ENCODE results near the gene ADGRV1.
"Not testable (repeated sequence)": the region's sequence is repeated elsewhere in the genome, so short reads cannot be mapped to it uniquely, and the experiment has no call there.

Gene ADGRV1

DNA sequence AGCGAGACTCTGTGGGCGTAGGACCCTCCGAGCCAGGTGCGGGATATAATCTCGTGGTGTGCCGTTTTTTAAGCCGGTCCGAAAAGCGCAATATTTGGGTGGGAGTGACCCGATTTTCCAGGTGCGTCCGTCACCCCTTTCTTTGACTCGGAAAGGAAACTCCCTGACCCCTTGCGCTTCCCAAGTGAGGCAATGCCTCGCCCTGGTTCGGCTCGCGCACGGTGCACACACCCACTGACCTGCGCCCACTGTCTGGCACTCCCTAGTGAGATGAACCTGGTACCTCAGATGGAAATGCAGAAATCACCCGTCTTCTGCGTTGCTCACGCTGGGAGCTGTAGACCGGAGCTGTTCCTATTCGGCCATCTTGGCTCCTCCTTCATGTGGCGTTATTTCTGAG, 263.5 kb downstream of the ADGRV1 start:
- not testable (repeated sequence) for DNase-seq

DNA sequence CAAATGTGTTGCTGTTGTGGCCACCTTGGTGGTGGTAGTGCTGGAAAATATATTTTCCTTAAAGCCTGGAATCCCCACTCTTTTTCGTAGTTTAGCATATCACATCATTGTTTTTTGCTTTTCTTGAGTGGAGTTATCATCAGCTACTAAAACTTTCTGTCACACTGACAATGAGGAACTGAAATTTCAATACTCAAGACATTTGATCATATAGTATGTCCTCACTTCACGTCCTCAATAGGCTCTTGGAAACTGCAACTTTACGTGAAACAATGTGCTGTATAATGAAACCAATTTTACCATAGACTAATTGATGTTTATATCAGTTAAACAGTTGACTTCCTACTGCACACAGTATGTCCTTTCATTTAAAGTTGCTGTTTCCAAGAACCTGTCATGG, 265.8 kb downstream of the ADGRV1 start:
- no peak for DNase-seq

DNA sequence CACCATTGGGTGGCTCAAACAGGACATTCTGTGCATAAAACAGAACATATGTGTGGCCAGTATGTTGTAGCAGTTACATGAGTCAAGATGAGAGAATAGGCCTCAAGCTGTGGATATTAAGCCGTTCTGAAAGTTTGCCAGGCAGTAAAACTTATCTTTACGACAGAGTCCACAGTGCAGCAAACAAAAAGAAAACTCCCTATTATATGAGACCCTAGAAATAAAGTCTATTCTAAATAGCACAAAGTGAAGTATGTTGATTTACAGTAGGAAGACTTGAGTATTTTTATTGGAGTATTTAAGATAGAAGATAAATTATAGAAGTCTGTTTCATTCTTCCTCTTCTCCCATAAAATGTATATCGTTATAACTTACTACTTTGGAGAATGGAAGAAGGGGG, 271.5 kb downstream of the ADGRV1 start:
- DNase-seq, result no peak

DNA sequence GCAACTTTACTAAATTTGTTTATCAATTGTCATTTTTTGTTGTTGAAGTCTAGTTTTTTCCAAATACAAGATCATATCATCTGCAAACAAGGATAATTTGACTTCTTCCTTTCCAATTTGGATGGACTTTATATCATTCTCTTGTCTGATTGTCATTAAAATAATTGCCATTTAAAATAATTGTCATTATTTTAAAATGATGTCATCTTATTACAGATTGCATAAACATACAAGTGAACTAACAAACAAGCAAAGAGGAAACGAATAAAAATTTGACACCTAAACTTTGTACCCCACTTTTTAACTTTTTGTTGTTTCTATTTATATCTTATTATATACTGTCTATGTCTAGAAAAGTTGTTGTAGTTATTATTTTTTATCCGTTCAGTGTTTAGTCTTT, 275.2 kb downstream of the ADGRV1 start:
- no peak for DNase-seq

DNA sequence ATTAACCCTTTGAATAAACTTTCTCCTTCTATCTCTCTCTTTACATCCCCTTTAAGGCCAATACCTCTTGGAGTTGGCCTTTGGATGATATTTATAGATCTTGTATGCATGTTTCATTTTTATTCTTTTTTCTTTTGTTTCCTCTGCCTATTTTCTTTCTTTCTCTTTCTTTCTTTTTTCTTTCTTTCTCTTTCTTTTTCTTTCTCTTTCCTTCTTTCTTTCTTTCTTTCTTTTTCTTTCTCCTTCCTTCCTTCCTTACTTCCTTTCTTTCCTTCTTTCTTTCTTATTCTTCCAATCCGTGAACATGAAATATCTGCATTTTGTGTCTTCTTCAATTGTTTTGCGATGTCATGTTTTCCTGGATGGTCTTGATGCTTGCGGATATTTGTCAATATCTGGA, 276.1 kb downstream of the ADGRV1 start:
- no peak for DNase-seq

DNA sequence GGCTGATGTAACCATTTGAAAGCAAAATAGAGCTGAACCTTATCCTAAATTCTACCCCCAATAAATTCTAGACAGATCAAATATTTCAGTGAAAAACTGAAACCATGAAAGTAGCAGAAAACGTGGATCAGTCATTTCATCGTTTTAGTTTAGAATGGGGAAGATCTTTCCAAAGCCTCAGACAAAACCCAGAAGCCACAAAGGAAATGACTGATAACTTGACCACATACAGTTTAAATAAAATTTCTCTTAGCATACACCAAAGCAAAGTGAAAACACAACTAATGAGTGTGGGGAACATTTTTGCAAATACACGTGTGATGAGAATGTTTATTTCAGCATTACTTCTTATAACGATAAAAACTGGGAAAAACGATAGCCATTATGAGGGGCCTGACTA, 284.8 kb downstream of the ADGRV1 start:
- no peak for DNase-seq

DNA sequence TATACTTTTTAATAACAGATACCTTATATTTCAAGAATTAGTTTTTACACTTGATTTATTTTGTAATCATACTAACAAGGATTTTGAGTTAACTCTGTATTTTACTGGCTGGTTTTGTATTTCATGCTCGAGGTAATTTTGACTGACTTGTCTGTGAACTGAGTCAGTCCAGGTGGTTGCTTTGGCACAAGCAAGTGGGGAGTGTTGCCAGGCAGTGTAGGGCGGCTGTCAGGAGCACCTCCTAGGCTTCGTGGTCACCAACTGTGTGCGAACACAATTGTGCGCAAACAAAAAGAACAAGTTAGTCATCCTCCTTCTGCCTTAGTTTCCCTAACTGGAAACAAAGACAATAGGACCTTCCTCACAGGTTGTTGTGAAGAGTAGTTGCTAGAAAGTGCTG, 286.3 kb downstream of the ADGRV1 start:
- no peak for DNase-seq

DNA sequence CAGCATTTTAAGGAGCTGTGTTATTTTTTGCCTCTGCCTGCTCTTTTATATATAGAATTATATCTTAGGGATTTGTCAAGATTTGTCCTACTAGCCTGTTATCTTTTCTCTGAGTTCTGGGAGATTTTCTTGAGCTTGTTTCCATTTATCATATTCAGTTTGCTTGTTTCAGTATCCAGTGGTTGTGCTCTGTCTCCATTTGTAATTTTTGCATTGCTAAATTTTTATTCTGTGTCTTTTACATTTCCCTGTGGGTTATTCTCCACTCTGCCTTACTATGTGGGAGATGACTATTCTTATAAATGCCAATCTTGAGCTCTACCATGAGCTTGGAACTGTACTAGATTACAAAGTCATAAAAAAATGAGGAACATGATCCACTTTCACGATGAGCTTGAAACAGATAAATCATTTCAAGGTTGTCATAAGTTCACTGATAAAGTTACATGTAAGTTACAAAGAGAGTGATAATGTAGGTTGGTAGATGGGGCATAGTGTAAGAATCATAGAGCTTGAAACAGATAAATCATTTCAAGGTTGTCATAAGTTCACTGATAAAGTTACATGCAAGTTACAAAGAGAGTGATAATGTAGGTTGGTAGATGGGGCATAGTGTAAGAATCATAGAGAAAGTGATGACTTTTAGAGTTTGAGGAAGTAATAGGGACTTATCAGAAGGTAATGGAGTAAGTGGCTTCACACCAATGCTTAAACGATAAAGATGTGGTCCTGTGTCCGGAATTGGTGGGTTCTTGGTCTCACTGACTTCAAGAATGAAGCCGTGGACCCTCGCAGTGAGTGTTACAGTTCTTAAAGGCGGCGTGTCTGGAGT, 287.3 kb downstream of the ADGRV1 start:
- no peak for DNase-seq

DNA sequence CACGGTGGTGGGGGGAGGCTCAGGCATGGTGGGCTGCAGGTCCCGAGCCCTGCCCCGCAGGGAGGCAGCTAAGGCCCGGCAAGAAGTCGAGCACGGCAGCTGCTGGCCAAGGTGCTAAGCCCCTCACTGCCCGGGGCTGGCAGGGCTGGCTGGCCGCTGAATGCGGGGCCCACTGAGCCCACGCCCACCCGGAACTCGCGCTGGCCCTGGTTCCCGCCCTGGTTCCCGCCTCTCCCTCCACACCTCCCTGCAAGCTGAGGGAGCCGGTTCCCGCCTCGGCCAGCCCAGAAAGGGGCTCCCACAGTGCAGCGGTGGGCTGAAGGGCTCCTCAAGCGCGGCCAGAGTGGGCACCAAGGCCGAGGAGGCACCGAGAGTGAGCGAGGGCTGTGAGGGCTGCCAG, 289.0 kb downstream of the ADGRV1 start:
- DNase-seq, result not testable (repeated sequence)

DNA sequence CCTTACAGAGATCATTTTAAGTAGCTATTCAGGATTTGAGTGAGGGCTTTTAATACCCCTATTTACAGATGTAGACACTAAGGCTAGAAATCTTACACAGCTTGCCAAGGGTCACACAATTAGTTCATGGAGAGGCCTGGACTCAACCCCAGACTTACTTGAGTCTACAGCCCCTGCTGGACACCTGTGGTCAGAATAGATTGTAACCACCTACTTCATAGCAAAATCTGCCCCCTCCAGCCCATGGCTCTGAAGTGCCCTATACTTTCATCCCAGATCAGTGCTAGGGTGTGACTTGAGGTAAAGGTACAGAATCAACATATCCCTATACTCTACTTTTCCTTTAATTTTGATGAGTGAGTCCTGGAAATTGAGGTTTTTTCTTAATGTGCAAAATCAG, 291.3 kb downstream of the ADGRV1 start:
- no peak for DNase-seq

DNA sequence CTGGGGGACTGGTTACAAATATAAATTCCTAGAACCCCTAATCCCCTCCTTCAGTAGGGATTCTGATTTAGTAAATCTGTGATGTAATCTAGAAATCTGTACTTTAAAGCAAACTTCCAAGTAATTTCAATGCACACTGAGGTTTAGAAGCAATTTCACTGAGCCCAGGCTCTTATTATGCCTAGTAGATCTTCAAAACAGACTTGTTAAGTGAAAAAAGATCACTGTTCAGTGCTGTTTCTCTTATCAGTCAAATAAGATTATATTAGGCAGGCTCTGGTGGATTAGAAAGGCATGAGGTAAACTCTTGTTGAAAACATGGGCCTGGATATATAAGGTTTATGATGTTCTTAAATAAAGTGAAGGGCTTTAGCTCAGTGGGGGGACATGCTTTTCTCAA, 293.9 kb downstream of the ADGRV1 start:
- no peak for DNase-seq

DNA sequence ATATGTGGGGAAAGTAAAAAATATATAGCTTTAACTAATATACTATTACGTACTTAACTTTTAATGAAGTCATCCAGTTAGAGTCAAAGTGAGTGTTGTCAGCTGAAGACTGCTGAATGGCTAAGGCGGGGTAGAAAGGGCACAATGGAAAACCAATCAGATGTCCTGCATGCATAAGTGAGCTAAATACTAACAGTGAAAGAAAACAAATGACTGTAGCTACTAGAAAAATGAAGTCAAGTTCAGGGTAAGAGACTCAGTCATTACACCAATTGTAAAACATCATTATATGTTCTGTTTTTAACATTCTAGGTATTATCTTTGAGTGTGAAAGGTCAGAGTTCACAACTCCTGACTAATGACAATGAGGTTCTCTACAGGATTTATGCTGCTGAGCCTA, 295.2 kb downstream of the ADGRV1 start:
- no peak for DNase-seq

DNA sequence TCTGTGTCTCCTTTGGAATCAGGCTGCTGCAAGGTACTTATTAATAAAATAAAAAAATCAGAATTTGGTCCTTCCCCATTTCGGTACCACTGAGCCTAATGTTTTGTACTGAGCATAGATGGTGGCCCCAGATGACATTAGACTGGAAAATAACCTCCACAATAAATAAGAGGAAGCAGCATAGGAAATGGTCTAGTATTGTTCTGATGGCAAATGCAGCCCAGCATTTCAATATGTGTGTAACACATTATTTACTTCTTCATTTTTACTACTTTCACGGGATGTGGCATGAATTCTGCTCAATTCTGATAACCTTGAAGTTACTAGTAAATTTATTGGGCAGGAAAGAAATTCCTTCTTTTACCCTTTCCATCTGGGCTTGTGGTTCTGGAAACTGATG, 295.6 kb downstream of the ADGRV1 start:
- no peak for DNase-seq

DNA sequence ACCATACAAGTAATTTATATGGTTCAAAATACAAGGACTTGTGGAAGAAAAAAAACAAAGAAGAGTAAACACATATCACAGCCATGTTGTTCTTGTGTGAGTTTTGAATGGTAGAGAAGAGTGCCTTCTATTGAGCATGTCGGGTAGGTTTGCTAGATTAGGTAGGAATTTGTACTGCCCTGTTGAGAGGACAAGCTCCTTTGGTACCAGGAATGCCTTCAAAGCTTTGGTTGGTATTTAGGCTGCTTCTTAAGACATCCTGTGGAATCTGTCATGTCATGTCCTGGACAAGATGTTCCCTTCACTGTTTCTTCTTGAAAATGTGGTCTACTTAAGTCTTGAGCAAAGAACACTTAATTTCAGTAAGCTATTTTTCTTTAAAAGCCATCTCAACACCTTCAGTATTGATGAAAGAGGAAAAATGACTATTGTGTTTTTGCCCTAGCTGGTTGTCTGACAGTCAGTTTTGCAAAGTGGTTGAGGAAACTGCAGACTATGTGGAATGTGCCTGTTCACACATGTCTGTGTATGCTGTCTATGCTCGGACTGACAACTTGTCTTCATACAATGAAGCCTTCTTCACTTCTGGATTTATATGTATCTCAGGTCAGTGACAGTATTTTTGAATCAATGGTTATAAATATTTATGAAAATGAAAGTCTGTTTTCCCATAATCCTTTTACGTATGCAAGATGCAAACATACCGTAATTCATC, 296.9 kb downstream of the ADGRV1 start:
- DNase-seq, result no peak

DNA sequence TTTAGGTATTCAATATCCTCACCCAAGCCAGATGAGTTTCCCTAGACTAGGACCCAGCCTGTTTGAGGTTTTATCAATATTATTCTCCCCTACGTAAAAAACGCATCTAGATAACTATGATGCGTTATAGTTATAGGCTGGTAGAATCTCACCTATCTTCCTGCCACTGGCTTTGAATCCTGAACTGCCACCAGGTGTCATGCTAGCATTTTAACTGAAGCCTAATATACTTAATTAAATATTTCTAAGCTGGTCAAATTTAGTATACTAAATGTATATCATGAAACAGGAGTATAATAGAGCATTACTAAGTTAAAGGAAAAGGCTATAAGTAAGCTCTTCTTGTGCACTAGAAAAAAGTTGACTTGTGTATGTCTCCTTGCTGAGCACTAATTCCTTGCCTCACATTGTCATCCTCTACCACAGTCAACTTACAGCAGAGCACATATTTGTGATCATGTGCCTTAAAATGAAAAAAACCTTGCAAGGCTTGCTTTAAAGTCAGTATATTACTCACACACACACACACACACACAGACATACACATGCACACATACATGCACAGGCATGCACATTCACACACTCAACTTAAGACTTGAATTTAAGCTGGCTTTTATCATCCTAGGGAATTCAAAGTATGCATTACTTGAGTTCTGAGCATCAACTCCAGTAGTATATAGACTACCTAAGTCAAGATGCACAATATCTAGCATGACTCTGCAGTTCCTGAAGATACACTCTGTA, 303.4 kb downstream of the ADGRV1 start:
- DNase-seq, result no peak

DNA sequence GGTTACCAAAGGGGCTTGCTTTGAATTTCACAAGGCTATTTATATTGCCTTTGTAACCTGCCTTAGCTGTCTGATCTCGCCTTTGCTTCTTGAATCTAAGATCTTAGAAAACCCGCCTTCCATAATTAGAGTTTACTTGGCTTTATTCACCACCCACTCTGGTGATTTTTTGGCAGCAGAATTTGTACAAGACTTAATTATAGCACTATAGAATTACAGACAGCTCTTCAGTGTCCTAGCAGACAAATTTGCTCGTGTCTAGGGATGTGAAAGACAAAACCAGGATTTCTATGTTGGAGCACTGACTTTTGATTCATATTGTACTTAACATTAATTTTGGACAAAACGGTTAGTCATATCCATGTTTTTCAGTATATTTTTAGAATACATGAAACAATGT, 306.6 kb downstream of the ADGRV1 start:
- DNase-seq, result peak; percentile 17

DNA sequence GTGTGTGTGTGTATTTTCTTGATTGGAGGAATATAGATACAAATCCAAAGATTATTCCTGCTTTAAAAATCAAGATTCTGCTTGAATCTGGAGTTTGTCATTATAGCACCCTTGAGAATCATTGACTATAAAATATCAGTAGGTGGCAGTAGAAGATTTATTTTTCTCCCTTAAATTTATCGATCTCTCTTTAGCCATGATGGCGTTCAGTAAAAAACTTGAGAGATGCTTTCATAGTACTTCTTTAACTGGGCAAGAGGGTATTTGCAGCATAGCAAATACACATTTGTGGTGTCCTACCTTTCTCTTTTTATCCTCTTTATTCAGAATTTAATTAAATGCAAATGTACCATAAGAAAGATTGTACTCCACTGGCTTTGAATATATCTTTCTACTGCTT, 307.7 kb downstream of the ADGRV1 start:
- peak; percentile 50 for DNase-seq

DNA sequence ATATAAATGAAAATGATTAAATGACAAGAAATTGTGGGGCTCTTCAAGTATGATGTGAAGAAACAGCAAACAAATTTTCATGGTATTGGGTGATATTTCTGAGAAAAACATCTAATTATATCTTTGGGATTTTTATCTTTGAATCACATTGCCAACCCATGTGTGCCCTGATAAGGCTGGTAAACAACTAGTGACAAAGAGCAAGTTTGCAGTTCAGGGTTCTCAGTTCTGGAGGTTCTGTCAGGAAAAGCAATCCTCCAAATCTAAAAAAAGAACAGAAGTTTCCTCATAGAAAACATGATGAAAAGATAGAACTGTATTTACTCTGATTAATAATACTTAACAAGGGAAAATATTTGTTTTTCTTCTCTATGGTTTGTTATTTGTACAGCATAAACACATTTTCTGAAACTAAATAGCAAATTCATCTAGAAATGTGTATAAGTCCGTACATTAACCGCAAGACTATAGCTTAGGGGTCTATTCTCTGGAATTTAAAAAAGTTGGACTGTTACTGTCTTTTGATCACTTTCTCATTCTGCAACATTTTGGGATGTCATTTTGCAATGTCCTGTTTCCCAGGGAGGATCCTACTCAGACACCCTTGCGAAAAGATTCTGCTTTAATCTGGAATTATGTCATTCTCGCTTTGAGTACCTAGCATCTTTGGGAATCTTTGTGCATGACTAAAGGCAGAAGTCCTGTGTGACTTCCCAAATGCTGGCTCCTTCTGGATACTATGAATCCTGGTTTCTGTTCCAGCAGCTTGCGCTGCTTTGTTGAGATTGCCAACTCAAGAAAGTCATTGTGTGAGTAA, 308.5 kb downstream of the ADGRV1 start:
- no peak for DNase-seq

DNA sequence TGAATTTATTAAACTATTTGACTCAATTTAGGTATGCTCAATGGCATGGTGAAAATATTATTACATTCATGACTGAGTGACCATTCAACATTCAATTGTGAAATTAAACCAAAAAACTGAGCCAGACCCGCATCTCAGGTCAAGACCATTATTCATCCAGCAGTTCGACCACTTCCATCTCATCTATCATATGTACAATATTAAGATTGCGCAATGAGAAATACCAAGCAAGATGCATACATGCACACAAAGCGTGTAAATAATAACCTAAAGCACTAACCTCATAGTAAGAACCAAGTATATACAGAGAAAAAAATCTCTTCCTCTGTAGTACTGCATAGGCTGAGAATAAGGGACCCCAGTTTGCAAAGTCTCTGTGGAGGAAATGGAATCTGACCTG, 310.2 kb downstream of the ADGRV1 start:
- DNase-seq, result no peak

DNA sequence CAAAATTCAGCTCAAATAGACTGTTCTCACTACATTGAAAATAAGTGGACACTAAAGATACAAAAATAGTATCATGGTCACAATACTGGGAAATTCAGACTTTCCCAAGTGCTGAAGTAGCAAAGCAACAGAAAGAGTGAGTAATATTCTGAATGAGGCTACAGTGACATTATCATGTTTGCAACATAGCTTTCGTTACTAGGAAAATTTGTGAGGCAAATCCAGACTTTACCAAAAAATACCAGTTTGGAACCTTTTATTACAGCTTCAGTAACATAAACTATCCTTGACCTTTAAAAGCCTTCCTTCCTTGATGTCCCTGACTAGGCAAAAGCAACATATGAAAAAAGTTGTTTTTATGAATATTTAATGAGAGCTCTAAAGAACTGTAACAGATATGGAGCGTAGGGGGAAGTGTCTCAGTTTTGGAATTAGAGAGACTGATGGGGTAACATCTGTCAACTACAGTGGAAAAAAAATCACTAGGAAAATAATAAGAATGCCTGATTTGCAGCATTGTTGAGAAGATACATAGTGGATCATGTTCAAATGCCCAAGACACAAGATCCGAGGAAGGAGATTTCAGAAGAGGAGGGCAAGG, 312.9 kb downstream of the ADGRV1 start:
- no peak for DNase-seq

DNA sequence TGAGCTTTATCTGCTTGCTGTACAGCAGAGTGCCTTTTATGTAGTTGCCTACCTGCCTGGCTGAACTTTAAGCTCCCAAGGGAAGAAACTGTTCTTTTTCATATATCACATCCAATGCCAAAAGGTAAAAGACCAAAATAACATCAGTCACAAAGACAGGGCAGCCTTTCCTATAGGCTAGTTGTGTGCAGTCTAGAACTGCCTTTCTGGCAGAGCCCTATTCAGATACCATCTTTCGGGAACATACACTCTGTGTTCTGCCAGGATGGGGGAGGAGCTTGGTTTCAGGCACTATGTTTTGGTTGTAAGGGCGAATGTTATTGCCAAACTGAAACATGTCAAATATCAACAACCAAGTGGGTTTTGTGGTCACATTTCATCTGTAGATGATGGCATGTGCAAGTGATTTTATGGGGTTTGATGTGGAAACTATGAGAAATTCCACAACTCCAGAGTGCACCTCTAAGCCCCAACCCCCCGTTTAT, 314.5 kb downstream of the ADGRV1 start:
- no peak for DNase-seq

DNA sequence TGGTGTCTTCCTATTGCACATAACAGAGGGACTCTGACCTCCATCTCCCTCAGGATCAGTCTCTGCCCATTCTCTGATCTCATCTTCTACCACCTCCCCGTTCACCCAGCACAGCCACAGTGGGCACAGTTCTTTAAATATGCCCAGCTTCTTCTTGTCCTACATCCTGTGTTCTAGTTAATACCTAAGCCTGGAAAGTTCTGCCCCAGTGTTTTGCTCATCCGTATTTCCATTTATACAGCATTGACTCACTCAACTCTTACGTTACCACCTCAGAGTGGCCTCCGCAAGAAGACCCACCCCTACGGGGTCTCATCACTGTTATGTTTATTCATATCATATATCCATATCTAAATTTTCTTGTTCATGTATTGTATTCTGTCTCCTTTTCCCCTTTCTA, 315.5 kb downstream of the ADGRV1 start:
- DNase-seq, result no peak

Measured in NCI-H1105 treated with DMSO at 0.1 percent for 48 hours (cell line).